HAP-1 (cell line): Measurements from ENCODE around the gene PLD5.
A peak's percentile ranks its signal among the peaks of the same experiment; 100 is the strongest.

Experiments used
- DNase-seq, 2 experiments: peaks; one replicate each; pipeline ENCODE4 v3.0.0-alpha.2; 2016 to 2020; ENCODE audit warnings: low spot score in 2 of 2
- H3K27me3 ChIP-seq: fragments of 250-450 bp; sonication (Bioruptor Pico); 2 replicates; pipeline ENCODE4 v1.5.1; 2020; ENCODE audit warnings: low read depth, mild to moderate bottlenecking, moderate library complexity
- H3K36me3 ChIP-seq: fragments of 250-450 bp; sonication (Bioruptor Pico); replicated peaks from 2 replicates; pipeline ENCODE4 v1.5.1; 2020; ENCODE audit warnings: mild to moderate bottlenecking
- H3K4me1 ChIP-seq: fragments of 250-450 bp; sonication (Bioruptor Pico); 2 replicates; pipeline ENCODE4 v1.5.1; 2020; ENCODE audit warnings: mild to moderate bottlenecking
- H3K4me3 ChIP-seq: fragments of 250-450 bp; sonication (Bioruptor Pico); 2 replicates; pipeline ENCODE4 v1.5.1; 2020; ENCODE audit warnings: mild to moderate bottlenecking, moderate library complexity
- H3K9me3 ChIP-seq: fragments of 250-450 bp; sonication (Bioruptor Pico); 2 replicates; pipeline ENCODE4 v1.5.1; 2020; ENCODE audit warnings: mild to moderate bottlenecking, moderate library complexity
- in situ Hi-C: fragments of 300-500 bp; cut with MboI; formaldehyde crosslinking; loops from 3 replicates; pipeline ENCODE4 v1.14.3; 2020; ENCODE audit warnings: low sequenced_read_pairs, inconsistent platforms, mixed read lengths

Gene PLD5

GRCh38 chr1:242525769-242526168 is 1.3 kb upstream of the PLD5 start:
- Histone ChIP-seq H3K36me3 (no peaks in the 10 kb centered on the region), H3K4me3 (no peak overlapping the region), H3K4me1 (peaks cover 8% of the 10 kb centered on the region), H3K9me3 (no peaks in the 10 kb centered on the region), H3K27me3 (no peaks in the 10 kb centered on the region)
- DNase-seq, result no peak
- in situ Hi-C loops, result no loop called here

GRCh38 chr1:242525360-242525722 is 844 bp upstream of the PLD5 start:
- peak overlapping the region; percentile 44 for H3K4me3 ChIP-seq
- in situ Hi-C loops, result no loop called here
- no peaks in the 10 kb centered on the region for H3K9me3 ChIP-seq
- peaks cover 8% of the 10 kb centered on the region for H3K4me1 ChIP-seq
- H3K27me3 ChIP-seq, result no peaks in the 10 kb centered on the region
- DNase-seq, result no peak
- no peaks in the 10 kb centered on the region for H3K36me3 ChIP-seq

GRCh38 chr1:242523719-242524570 is 552 bp downstream of the PLD5 start:
- Histone ChIP-seq H3K9me3 (no peaks in the 10 kb centered on the region), H3K36me3 (no peaks in the 10 kb centered on the region), H3K4me1 (peaks cover 8% of the 10 kb centered on the region), H3K4me3 (peak overlapping the region; percentile 57), H3K27me3 (no peaks in the 10 kb centered on the region)
- in situ Hi-C loops, result no loop called here
- DNase-seq, result peak; percentile 78 to 88

GRCh38 chr1:242522996-242523718 is 1.3 kb downstream of the PLD5 start:
- H3K27me3 ChIP-seq, result no peaks in the 10 kb centered on the region
- H3K36me3 ChIP-seq, result no peaks in the 10 kb centered on the region
- H3K4me3 ChIP-seq, result peak overlapping the region; percentile 57
- in situ Hi-C loops, result no loop called here
- no peaks in the 10 kb centered on the region for H3K9me3 ChIP-seq
- DNase-seq, result peak in 1 of 2 experiments; percentile 19
- H3K4me1 ChIP-seq, result peaks cover 8% of the 10 kb centered on the region

- in situ Hi-C loops, result no loop called here
- no peaks in the 10 kb centered on the region for H3K27me3 ChIP-seq
- no peaks in the 10 kb centered on the region for H3K36me3 ChIP-seq
- no peak for DNase-seq
- no peaks in the 10 kb centered on the region for H3K9me3 ChIP-seq
- no peak overlapping the region for H3K4me3 ChIP-seq
- H3K4me1 ChIP-seq, result peaks cover 8% of the 10 kb centered on the region
Observed at GRCh38 chr1:242522304-242522945, 2.1 kb downstream of the PLD5 start.

- no peaks in the 10 kb centered on the region for H3K4me1 ChIP-seq
- H3K4me3 ChIP-seq, result no peak overlapping the region
- DNase-seq, result no peak
- in situ Hi-C loops, result no loop called here
- no peaks in the 10 kb centered on the region for H3K36me3 ChIP-seq
- H3K9me3 ChIP-seq, result no peaks in the 10 kb centered on the region
- H3K27me3 ChIP-seq, result no peaks in the 10 kb centered on the region
Observed at GRCh38 chr1:242515555-242515954, 8.9 kb downstream of the PLD5 start.

GRCh38 chr1:242506724-242507123 is 17.8 kb downstream of the PLD5 start:
- no peak for DNase-seq
- Histone ChIP-seq H3K27me3 (no peaks in the 10 kb centered on the region), H3K4me1 (no peaks in the 10 kb centered on the region), H3K9me3 (no peaks in the 10 kb centered on the region), H3K4me3 (no peak overlapping the region), H3K36me3 (no peaks in the 10 kb centered on the region)
- in situ Hi-C loops, result no loop called here

- Histone ChIP-seq H3K36me3 (no peaks in the 10 kb centered on the region), H3K4me3 (no peak overlapping the region), H3K4me1 (no peaks in the 10 kb centered on the region), H3K9me3 (no peaks in the 10 kb centered on the region), H3K27me3 (no peaks in the 10 kb centered on the region)
- no peak for DNase-seq
- in situ Hi-C loops, result no loop called here
Observed at GRCh38 chr1:242489545-242489944, 35.0 kb downstream of the PLD5 start.

GRCh38 chr1:242477944-242478343 is 46.6 kb downstream of the PLD5 start:
- no peaks in the 10 kb centered on the region for H3K27me3 ChIP-seq
- DNase-seq, result no peak

GRCh38 chr1:242470774-242471173 is 53.7 kb downstream of the PLD5 start:
- no peaks in the 10 kb centered on the region for H3K27me3 ChIP-seq
- H3K4me3 ChIP-seq, result no peak overlapping the region
- H3K4me1 ChIP-seq, result no peaks in the 10 kb centered on the region
- H3K36me3 ChIP-seq, result no peaks in the 10 kb centered on the region
- in situ Hi-C loops, result loop anchor here (25.0 kb wide), 1 partner anchor 842 kb away; no protein-coding TSS in a partner anchor
- DNase-seq, result no peak
- no peaks in the 10 kb centered on the region for H3K9me3 ChIP-seq

More at GRCh38 chr1:242477944-242478343, 46.6 kb downstream of the PLD5 start:
- Histone ChIP-seq H3K36me3 (no peaks in the 10 kb centered on the region), H3K4me1 (no peaks in the 10 kb centered on the region), H3K9me3 (no peaks in the 10 kb centered on the region), H3K4me3 (no peak overlapping the region)
- in situ Hi-C loops, result no loop called here

GRCh38 chr1:242468784-242469183 is 55.7 kb downstream of the PLD5 start:
- Histone ChIP-seq H3K27me3 (no peaks in the 10 kb centered on the region), H3K4me1 (no peaks in the 10 kb centered on the region), H3K36me3 (no peaks in the 10 kb centered on the region), H3K4me3 (no peak overlapping the region), H3K9me3 (no peaks in the 10 kb centered on the region)
- in situ Hi-C loops, result loop anchor here (25.0 kb wide), 1 partner anchor 844 kb away; no protein-coding TSS in a partner anchor
- no peak for DNase-seq

- no peaks in the 10 kb centered on the region for H3K36me3 ChIP-seq
- no peaks in the 10 kb centered on the region for H3K27me3 ChIP-seq
- no peak overlapping the region for H3K4me3 ChIP-seq
- no peaks in the 10 kb centered on the region for H3K4me1 ChIP-seq
- in situ Hi-C loops, result loop anchor here (25.0 kb wide), 1 partner anchor 845 kb away; no protein-coding TSS in a partner anchor
- no peaks in the 10 kb centered on the region for H3K9me3 ChIP-seq
- peak; percentile 73 to 78 for DNase-seq
Observed at GRCh38 chr1:242467556-242468145, 56.8 kb downstream of the PLD5 start.

- H3K27me3 ChIP-seq, result no peaks in the 10 kb centered on the region
- no peaks in the 10 kb centered on the region for H3K36me3 ChIP-seq
- H3K4me1 ChIP-seq, result no peaks in the 10 kb centered on the region
- in situ Hi-C loops, result loop anchor here (25.0 kb wide), 1 partner anchor 849 kb away; no protein-coding TSS in a partner anchor
- H3K9me3 ChIP-seq, result no peaks in the 10 kb centered on the region
- no peak for DNase-seq
- H3K4me3 ChIP-seq, result no peak overlapping the region
Observed at GRCh38 chr1:242462867-242463266, 61.6 kb downstream of the PLD5 start.
